H9 (cell line): ENCODE data around the gene DOCK9. TPM values are rescaled to one million over a fixed set of nuclear protein-coding genes. Genes with fewer than 3 reads are reported as not detected.

Source experiments
- DNase-seq: peaks from one replicate; pipeline ENCODE4 v3.0.0-alpha.2; 2017
- H2AFZ ChIP-seq: one replicate; pipeline ENCODE4 v1.6.1; 2013; ENCODE audit warnings: mild to moderate bottlenecking, low read length, control low read depth, moderate library complexity
- H2AK5ac ChIP-seq: 2 replicates; pipeline ENCODE4 v1.6.1; 2013; ENCODE audit warnings: low read length, control low read depth, mixed read lengths; ENCODE audit not compliant: insufficient read length
- H2BK120ac ChIP-seq: one replicate; pipeline ENCODE4 v1.6.1; 2013; ENCODE audit warnings: low read depth, mild to moderate bottlenecking, low read length, control low read depth, inconsistent platforms; ENCODE audit not compliant: poor library complexity, severe bottlenecking
- H2BK12ac ChIP-seq: 2 replicates; pipeline ENCODE4 v1.6.1; 2013; ENCODE audit warnings: low read length, control low read depth, mixed read lengths, low read depth; ENCODE audit not compliant: insufficient read length
- H2BK15ac ChIP-seq: 2 replicates; pipeline ENCODE4 v1.6.1; 2013; ENCODE audit warnings: low read depth, low read length, control low read depth
- H2BK20ac ChIP-seq: one replicate; pipeline ENCODE4 v1.6.1; 2013; ENCODE audit warnings: low read depth, mild to moderate bottlenecking, low read length, control low read depth, inconsistent platforms; ENCODE audit not compliant: poor library complexity, severe bottlenecking
- H2BK5ac ChIP-seq: 2 replicates; pipeline ENCODE4 v1.6.1; 2013; ENCODE audit warnings: low read length, control low read depth, mixed read lengths; ENCODE audit not compliant: insufficient read length
- H3K14ac ChIP-seq: 2 replicates; pipeline ENCODE4 v1.6.1; 2013; ENCODE audit warnings: low read length, control low read depth; ENCODE audit not compliant: insufficient read depth
- H3K18ac ChIP-seq: 2 replicates; pipeline ENCODE4 v1.6.1; 2013; ENCODE audit warnings: low read depth, mild to moderate bottlenecking, mixed read lengths, low read length, control low read depth; ENCODE audit not compliant: insufficient read length
- H3K23ac ChIP-seq: 2 replicates; pipeline ENCODE4 v1.6.1; 2013; ENCODE audit warnings: low read length, control low read depth, mixed read lengths, low read depth; ENCODE audit not compliant: insufficient read length
- H3K23me2 ChIP-seq: 2 replicates; pipeline ENCODE4 v1.6.1; 2013; ENCODE audit warnings: low read depth, mild to moderate bottlenecking, mixed read lengths, low read length, control low read depth; ENCODE audit not compliant: insufficient read length, poor library complexity, severe bottlenecking
- H3K27ac ChIP-seq: 2 replicates; pipeline ENCODE4 v1.5.1; 2013; ENCODE audit warnings: low read length, control low read depth, mixed read lengths, low read depth; ENCODE audit not compliant: insufficient read length
- H3K27me3 ChIP-seq: 2 replicates; pipeline ENCODE4 v1.6.1; 2013; ENCODE audit warnings: low read length, control low read depth, inconsistent platforms; ENCODE audit not compliant: insufficient read depth
- H3K4ac ChIP-seq: 2 replicates; pipeline ENCODE4 v1.6.1; 2013; ENCODE audit warnings: low read depth, mild to moderate bottlenecking, control low read depth, inconsistent platforms, low read length, moderate library complexity
- H3K4me1 ChIP-seq: 2 replicates; pipeline ENCODE4 v1.6.1; 2013; ENCODE audit warnings: low read length, control low read depth, inconsistent platforms; ENCODE audit not compliant: insufficient read depth
- H3K4me2 ChIP-seq: 2 replicates; pipeline ENCODE4 v1.6.1; 2013; ENCODE audit warnings: low read length, control low read depth, mixed read lengths; ENCODE audit not compliant: insufficient read length, insufficient read depth
- H3K56ac ChIP-seq: 2 replicates; pipeline ENCODE4 v1.6.1; 2013; ENCODE audit warnings: low read depth, mild to moderate bottlenecking, mixed read lengths, low read length, control low read depth; ENCODE audit not compliant: insufficient read length
- H3K79me1 ChIP-seq: 2 replicates; pipeline ENCODE4 v1.6.1; 2013; ENCODE audit warnings: low read depth, mild to moderate bottlenecking, moderate library complexity, low read length, control low read depth, inconsistent platforms; ENCODE audit not compliant: insufficient read depth, poor library complexity, severe bottlenecking
- H3K79me2 ChIP-seq: 2 replicates; pipeline ENCODE4 v1.6.1; 2013; ENCODE audit warnings: low read length, control low read depth, inconsistent platforms; ENCODE audit not compliant: insufficient read depth
- H3K9ac ChIP-seq: 2 replicates; pipeline ENCODE4 v1.6.1; 2013; ENCODE audit warnings: low read length, control low read depth, mixed read lengths; ENCODE audit not compliant: insufficient read length; ENCODE audit errors: extremely low read depth
- H3K9me3 ChIP-seq: one replicate; pipeline ENCODE4 v1.6.1; 2013; ENCODE audit warnings: low read depth, low read length, inconsistent platforms; ENCODE audit not compliant: control insufficient read depth
- H3T11ph ChIP-seq: one replicate; pipeline ENCODE4 v1.6.1; 2013; ENCODE audit warnings: mild to moderate bottlenecking, low read length, control low read depth, inconsistent platforms
- H4K20me1 ChIP-seq: one replicate; pipeline ENCODE4 v1.6.1; 2013; ENCODE audit not compliant: control insufficient read depth, insufficient read length, insufficient read depth
- H4K5ac ChIP-seq: 2 replicates; pipeline ENCODE4 v1.6.1; 2013; ENCODE audit warnings: low read depth, mild to moderate bottlenecking, mixed read lengths, low read length, control low read depth; ENCODE audit not compliant: insufficient read length
- H4K8ac ChIP-seq: replicated peaks from 2 replicates; pipeline ENCODE4 v1.6.1; 2013; ENCODE audit warnings: low read length, control low read depth, mixed read lengths, low read depth; ENCODE audit not compliant: insufficient read length
- H4K91ac ChIP-seq: 2 replicates; pipeline ENCODE4 v1.6.1; 2013; ENCODE audit warnings: low read depth, mild to moderate bottlenecking, moderate library complexity, mixed read lengths, low read length, control low read depth; ENCODE audit not compliant: insufficient read length
- H3K27ac Mint-ChIP-seq, 3 experiments: 2 replicates in 2 of 3; 3 replicates in 1 of 3; pipeline ENCODE4 v1.8.0; 2020 to 2021; ENCODE audit warnings: mixed read lengths in 3 of 3, mild to moderate bottlenecking in 1 of 3, moderate library complexity in 1 of 3
- H3K27me3 Mint-ChIP-seq: 2 replicates; pipeline ENCODE4 v1.8.0; 2021; ENCODE audit warnings: low read depth, mild to moderate bottlenecking, moderate library complexity, mixed read lengths
- H3K36me3 Mint-ChIP-seq, 3 experiments: 2 replicates in 2 of 3; 3 replicates in 1 of 3; pipeline ENCODE4 v1.8.0; 2020 to 2021; ENCODE audit warnings: low read depth in 3 of 3, mixed read lengths in 3 of 3; ENCODE audit not compliant: insufficient read depth in 1 of 3
- H3K4me1 Mint-ChIP-seq, 2 experiments: 2 replicates each; pipeline ENCODE4 v1.8.0; 2020; ENCODE audit warnings: mixed read lengths in 2 of 2
- H3K4me3 Mint-ChIP-seq, 2 experiments: 2 replicates in 1 of 2; 3 replicates in 1 of 2; pipeline ENCODE4 v1.8.0; 2020 to 2021; ENCODE audit warnings: mild to moderate bottlenecking in 2 of 2, mixed read lengths in 2 of 2, moderate library complexity in 1 of 2
- H3K9me3 Mint-ChIP-seq, 2 experiments: 2 replicates in 1 of 2; 3 replicates in 1 of 2; pipeline ENCODE4 v1.8.0; 2020; ENCODE audit warnings: mild to moderate bottlenecking in 2 of 2, mixed read lengths in 2 of 2, moderate library complexity in 1 of 2
- WGBS: extraction: QIAGEN DNeasy Blood & Tissue Kit; methylation state at CpG from one replicate; pipeline ENCODE4 v1.1.7; 2013; ENCODE audit warnings: missing lambda C conversion rate, low lambda C conversion rate, mixed read lengths; ENCODE audit not compliant: insufficient read length; ENCODE audit errors: extremely low coverage; 5-methylcytosine and 5-hydroxymethylcytosine counted together
- total RNA-seq: library from RNA; stranded (reverse); gene quantifications from 2 replicates; pipeline ENCODE4 v1.2.1, GENCODE V29; 2021
- TF ChIP-seq, protein P1 (sequence below): fragments of 200-600 bp; sonication (generic); conservative IDR thresholded peaks from 3 replicates; pipeline ENCODE4 v1.8.0; 2021; ENCODE audit warnings: antibody characterized with exemption, mild to moderate bottlenecking

The DOCK9 gene
- total RNA-seq, 1 experiment from 2014 or later: 23.0 TPM

DNA sequence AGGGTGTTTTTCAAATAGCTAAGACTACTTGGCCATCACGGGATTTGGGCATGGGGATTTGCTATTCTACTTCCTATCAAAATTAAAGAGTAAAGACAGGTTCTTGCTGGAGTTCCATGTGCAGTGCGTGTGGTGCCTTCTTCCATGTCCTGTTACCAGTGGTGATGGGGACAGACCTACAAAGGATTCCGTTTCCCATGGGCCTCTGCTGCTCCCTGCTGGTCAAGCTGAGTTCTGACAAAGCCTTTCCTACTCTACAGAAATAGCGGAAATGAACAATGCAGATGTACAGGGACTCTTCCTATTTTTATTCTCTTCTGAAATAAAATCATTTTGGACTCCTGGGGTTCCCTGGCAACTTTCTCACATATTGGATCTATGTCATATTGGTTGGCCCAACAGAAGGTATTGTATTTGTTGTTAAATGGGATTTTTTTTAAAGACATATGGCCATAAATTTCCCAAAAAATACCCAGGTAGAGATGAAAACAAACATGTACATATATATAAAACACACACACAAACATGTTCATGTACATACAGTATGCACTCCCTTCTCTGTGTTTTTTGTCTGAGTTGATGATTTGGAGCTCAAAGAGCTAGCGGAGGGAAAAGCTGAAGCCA lies 134.9 kb downstream of the DOCK9 start:
- no peaks in the 10 kb centered on the region for H3K9me3 ChIP-seq
- Mint-ChIP-seq H3K4me1 (peaks cover 12 to 16% of the 10 kb centered on the region in 2 experiments), H3K27me3 (no peaks in the 10 kb centered on the region), H3K9me3 (no peaks in the 10 kb centered on the region; a peak in 1 of 5 replicates), H3K36me3 (peaks cover 0 to 2% (median 0%) of the 10 kb centered on the region in 3 experiments; a peak in 1 of 7 replicates), H3K27ac (no peak overlapping the region), H3K4me3 (no peak overlapping the region; a peak in 1 of 5 replicates)
- no peak overlapping the region for H3K27ac ChIP-seq
- no peak overlapping the region for H2BK20ac ChIP-seq
- no peak overlapping the region for H4K8ac ChIP-seq
- H3K79me1 ChIP-seq: no peaks in the 10 kb centered on the region
- H2BK120ac ChIP-seq: no peak overlapping the region
- H2AFZ ChIP-seq: no peak overlapping the region
- H2BK5ac ChIP-seq: no peak overlapping the region
- H3K23me2 ChIP-seq: no peaks in the 10 kb centered on the region
- H2BK12ac ChIP-seq: no peak overlapping the region
- no peak overlapping the region for H3T11ph ChIP-seq
- peak; percentile 82 for DNase-seq
- H3K23ac ChIP-seq: no peak overlapping the region
- H2AK5ac ChIP-seq: no peak overlapping the region
- H3K79me2 ChIP-seq: no peaks in the 10 kb centered on the region
- no peak overlapping the region for H4K5ac ChIP-seq
- no peak overlapping the region for H3K18ac ChIP-seq
- no peak overlapping the region for H3K56ac ChIP-seq
- WGBS: no CpG with 5 or more reads among the region's 5 CpGs
- H3K4me1 ChIP-seq: no peaks in the 10 kb centered on the region; the same call in 1 of the 2 replicates
- no peaks in the 10 kb centered on the region for H3K27me3 ChIP-seq
- H4K20me1 ChIP-seq: no peaks in the 10 kb centered on the region
- no peak overlapping the region for H3K4me2 ChIP-seq
- TF ChIP-seq, protein P1, sequence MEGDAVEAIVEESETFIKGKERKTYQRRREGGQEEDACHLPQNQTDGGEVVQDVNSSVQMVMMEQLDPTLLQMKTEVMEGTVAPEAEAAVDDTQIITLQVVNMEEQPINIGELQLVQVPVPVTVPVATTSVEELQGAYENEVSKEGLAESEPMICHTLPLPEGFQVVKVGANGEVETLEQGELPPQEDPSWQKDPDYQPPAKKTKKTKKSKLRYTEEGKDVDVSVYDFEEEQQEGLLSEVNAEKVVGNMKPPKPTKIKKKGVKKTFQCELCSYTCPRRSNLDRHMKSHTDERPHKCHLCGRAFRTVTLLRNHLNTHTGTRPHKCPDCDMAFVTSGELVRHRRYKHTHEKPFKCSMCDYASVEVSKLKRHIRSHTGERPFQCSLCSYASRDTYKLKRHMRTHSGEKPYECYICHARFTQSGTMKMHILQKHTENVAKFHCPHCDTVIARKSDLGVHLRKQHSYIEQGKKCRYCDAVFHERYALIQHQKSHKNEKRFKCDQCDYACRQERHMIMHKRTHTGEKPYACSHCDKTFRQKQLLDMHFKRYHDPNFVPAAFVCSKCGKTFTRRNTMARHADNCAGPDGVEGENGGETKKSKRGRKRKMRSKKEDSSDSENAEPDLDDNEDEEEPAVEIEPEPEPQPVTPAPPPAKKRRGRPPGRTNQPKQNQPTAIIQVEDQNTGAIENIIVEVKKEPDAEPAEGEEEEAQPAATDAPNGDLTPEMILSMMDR: peak; percentile 91
- no peak overlapping the region for H4K91ac ChIP-seq
- H3K4ac ChIP-seq: no peak overlapping the region
- H3K14ac ChIP-seq: no peak overlapping the region
- H2BK15ac ChIP-seq: no peak overlapping the region
- no peak overlapping the region for H3K9ac ChIP-seq
